Measurements from ENCODE around the gene CRIM1. TPM values are rescaled to one million over a fixed set of nuclear protein-coding genes. Genes with fewer than 3 reads are reported as not detected.

Gene CRIM1
- total RNA-seq, 1 experiment from 2014 or later, result 27.6 TPM

DNA sequence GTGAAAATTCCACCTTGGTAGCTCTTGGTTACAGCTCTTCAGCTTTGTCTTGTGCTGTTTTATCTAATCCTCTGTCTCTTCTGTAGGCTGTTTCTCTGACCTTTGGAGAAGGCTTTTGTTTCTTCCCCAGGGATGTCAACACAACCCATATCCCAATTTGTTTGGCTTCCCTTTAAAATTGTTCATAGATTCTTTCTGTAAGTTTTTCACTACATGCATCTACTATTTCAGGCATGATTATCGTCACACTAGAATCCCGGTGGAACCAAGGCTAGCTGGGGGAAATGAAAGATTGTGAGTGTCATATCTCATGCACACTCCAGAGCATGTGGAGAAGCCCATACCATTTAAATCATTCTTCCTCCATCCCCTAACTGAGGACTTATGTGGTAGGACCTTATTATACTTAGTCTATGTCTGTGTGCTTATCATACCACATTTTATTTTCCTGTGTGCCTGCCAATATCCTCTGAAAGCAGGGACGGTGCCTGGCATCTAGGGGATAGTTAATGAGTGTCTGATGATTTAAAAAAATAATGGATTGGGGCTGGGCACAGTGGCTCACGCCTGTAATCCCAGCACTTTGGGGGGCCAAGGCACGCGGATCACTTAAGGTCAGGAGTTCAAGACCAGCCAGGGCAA is 59.9 kb downstream of the CRIM1 start:
- Mint-ChIP-seq H3K27me3 (ENCODE audit: low read depth) (no peaks in the 10 kb centered on the region), H3K4me3 (no peak overlapping the region), H3K36me3 (ENCODE audit: insufficient read depth in 1 of 3, low read depth in 3 of 3) (no peaks in the 10 kb centered on the region; a peak in 1 of 7 replicates), H3K27ac (no peak overlapping the region), H3K4me1 (peaks cover 23 to 35% of the 10 kb centered on the region in 2 experiments), H3K9me3 (no peaks in the 10 kb centered on the region)
- Histone ChIP-seq H4K20me1 (ENCODE audit: control insufficient read depth, insufficient read depth, insufficient read length) (no peaks in the 10 kb centered on the region), H2BK15ac (ENCODE audit: low read depth, low read length) (no peak overlapping the region), H3K56ac (ENCODE audit: insufficient read length, low read depth, low read length) (no peak overlapping the region), H3K23me2 (ENCODE audit: insufficient read length, low read depth, low read length, poor library complexity, severe bottlenecking) (no peaks in the 10 kb centered on the region), H3K23ac (ENCODE audit: insufficient read length, low read depth, low read length) (no peak overlapping the region), H4K91ac (ENCODE audit: insufficient read length, low read depth, low read length) (no peak overlapping the region), H3K79me2 (ENCODE audit: insufficient read depth, low read length) (peaks cover 4% of the 10 kb centered on the region; the same call in 1 of the 2 replicates), H3K9ac (ENCODE audit: extremely low read depth, insufficient read length, low read length) (no peak overlapping the region), H3K4me1 (ENCODE audit: insufficient read depth, low read length) (peaks cover 11% of the 10 kb centered on the region; the same call in 1 of the 2 replicates), H3K14ac (ENCODE audit: insufficient read depth, low read length) (no peak overlapping the region), H3K27ac (ENCODE audit: insufficient read length, low read depth, low read length) (no peak overlapping the region), H4K5ac (ENCODE audit: insufficient read length, low read depth, low read length) (no peak overlapping the region), H3K27me3 (ENCODE audit: insufficient read depth, low read length) (no peaks in the 10 kb centered on the region), H3K4me2 (ENCODE audit: insufficient read depth, insufficient read length, low read length) (no peak overlapping the region), H4K8ac (replicated peaks; ENCODE audit: insufficient read length, low read depth, low read length) (no peak overlapping the region), H3T11ph (ENCODE audit: low read length) (no peak overlapping the region), H2BK20ac (ENCODE audit: low read depth, low read length, poor library complexity, severe bottlenecking) (no peak overlapping the region), H3K79me1 (ENCODE audit: insufficient read depth, low read depth, low read length, poor library complexity, severe bottlenecking) (no peaks in the 10 kb centered on the region), H2BK5ac (ENCODE audit: insufficient read length, low read length) (no peak overlapping the region), H3K9me3 (ENCODE audit: control insufficient read depth, low read depth, low read length) (no peaks in the 10 kb centered on the region), H2BK12ac (ENCODE audit: insufficient read length, low read depth, low read length) (no peak overlapping the region), H3K4ac (ENCODE audit: low read depth, low read length) (no peak overlapping the region), H2AFZ (ENCODE audit: low read length) (no peak overlapping the region), H2BK120ac (ENCODE audit: low read depth, low read length, poor library complexity, severe bottlenecking) (no peak overlapping the region), H3K18ac (ENCODE audit: insufficient read length, low read depth, low read length) (no peak overlapping the region), H2AK5ac (ENCODE audit: insufficient read length, low read length) (no peak overlapping the region)
- TF ChIP-seq, protein P1, sequence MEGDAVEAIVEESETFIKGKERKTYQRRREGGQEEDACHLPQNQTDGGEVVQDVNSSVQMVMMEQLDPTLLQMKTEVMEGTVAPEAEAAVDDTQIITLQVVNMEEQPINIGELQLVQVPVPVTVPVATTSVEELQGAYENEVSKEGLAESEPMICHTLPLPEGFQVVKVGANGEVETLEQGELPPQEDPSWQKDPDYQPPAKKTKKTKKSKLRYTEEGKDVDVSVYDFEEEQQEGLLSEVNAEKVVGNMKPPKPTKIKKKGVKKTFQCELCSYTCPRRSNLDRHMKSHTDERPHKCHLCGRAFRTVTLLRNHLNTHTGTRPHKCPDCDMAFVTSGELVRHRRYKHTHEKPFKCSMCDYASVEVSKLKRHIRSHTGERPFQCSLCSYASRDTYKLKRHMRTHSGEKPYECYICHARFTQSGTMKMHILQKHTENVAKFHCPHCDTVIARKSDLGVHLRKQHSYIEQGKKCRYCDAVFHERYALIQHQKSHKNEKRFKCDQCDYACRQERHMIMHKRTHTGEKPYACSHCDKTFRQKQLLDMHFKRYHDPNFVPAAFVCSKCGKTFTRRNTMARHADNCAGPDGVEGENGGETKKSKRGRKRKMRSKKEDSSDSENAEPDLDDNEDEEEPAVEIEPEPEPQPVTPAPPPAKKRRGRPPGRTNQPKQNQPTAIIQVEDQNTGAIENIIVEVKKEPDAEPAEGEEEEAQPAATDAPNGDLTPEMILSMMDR (conservative IDR thresholded peaks at IDR 0.05), result no peak
- DNase-seq, result no peak
- no CpG with 5 or more reads among the region's 6 CpGs for WGBS (ENCODE audit: extremely low coverage, insufficient read length, low lambda C conversion rate)
